ENCODE measurements around the gene TRPM5.

The TRPM5 gene

DNA sequence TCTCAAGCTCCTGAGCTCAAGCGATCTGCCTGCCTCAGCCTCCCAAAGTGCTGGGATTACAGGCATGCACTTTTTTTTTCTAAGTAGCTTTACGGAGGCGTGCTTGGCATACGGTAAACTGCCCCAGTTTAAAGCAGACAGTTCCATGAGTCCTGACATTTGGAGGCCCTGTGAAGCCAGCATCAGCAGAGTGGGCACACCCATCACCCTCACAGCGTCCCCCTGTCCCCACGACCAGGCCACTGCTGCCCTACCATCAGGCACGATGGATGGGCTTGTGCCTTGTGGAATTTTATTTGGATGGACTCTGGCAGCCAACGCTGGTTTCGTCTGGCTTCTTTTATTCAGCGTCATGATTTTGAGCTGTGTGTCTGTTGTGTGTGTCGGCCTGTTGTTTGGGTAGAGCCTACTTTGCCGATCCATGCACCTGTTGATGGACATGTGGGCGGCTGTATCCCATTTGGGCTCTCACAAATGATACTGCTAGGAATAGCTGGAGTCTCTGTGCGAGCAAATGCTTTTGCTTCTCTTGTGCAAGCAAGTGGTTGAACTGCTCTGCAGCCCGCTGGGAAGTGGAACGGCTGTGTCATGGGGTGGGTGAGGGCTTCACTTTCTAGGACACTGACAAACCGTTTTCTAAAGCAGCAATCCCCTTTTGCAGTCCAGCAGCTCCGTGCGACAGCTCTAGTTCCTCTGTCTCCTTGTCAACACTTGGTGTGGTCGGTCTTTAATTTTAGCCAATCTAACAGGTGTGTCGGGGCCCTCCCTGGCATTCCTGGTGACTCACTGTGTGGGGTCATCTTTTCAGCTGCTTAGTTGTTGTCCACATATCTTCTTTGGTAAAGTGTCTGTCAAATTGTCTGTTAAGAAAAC, 24.3 kb upstream of the TRPM5 start:
- H2AFZ ChIP-seq (ENCODE audit: low read depth, low read length, severe bottlenecking) = no peak overlapping the region

DNA sequence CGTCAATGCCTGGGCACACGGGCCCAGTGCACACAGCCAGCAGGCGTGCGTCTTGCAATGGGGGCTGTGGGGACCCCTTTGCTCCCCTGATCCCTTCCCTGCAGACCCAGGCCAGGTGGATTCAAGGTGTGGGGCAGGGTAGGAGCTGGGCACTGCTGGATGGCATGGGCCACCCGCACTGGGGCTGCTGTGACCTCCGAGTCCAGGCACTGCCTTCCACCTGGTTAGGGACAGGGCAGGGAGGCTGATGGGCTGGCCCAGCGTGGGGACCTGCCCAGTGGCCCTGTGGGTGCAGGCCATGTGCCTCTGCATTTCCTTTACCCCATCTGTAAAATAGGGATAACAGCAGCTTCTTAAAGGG, 23.4 kb upstream of the TRPM5 start:
- TF ChIP-seq, protein P1, sequence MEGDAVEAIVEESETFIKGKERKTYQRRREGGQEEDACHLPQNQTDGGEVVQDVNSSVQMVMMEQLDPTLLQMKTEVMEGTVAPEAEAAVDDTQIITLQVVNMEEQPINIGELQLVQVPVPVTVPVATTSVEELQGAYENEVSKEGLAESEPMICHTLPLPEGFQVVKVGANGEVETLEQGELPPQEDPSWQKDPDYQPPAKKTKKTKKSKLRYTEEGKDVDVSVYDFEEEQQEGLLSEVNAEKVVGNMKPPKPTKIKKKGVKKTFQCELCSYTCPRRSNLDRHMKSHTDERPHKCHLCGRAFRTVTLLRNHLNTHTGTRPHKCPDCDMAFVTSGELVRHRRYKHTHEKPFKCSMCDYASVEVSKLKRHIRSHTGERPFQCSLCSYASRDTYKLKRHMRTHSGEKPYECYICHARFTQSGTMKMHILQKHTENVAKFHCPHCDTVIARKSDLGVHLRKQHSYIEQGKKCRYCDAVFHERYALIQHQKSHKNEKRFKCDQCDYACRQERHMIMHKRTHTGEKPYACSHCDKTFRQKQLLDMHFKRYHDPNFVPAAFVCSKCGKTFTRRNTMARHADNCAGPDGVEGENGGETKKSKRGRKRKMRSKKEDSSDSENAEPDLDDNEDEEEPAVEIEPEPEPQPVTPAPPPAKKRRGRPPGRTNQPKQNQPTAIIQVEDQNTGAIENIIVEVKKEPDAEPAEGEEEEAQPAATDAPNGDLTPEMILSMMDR (IDR thresholded peaks at IDR 0.05; ENCODE audit: insufficient read depth, low read length, poor library complexity, severe bottlenecking) = no peak
- TF ChIP-seq EZH2phosphoT487 (conservative IDR thresholded peaks at IDR 0.05; ENCODE audit: low read length) = no peak
- no peak overlapping the region for H3K27ac ChIP-seq (ENCODE audit: low read depth, low read length)
- H3K36me3 ChIP-seq (ENCODE audit: low read length) = no peaks in the 10 kb centered on the region
- H3K9me3 ChIP-seq (ENCODE audit: insufficient read depth, low read length) = no peaks in the 10 kb centered on the region
- H3K27me3 ChIP-seq (ENCODE audit: low read length) = no peaks in the 10 kb centered on the region
- H2AFZ ChIP-seq (ENCODE audit: low read depth, low read length, severe bottlenecking) = no peak overlapping the region
- H4K20me1 ChIP-seq (ENCODE audit: low read depth, low read length) = no peaks in the 10 kb centered on the region
- H3K4me2 ChIP-seq (ENCODE audit: low read depth, low read length, poor library complexity, severe bottlenecking) = no peak overlapping the region
- no peak overlapping the region for H3K9ac ChIP-seq (ENCODE audit: low read length)
- peaks cover 5% of the 10 kb centered on the region; the same call in 1 of the 2 replicates for H3F3A ChIP-seq (ENCODE audit: insufficient read depth)
- H3K79me2 ChIP-seq (ENCODE audit: insufficient read depth, low read length) = no peaks in the 10 kb centered on the region
- no peak overlapping the region for H3K4me3 ChIP-seq (ENCODE audit: insufficient read depth, low read length, poor library complexity, severe bottlenecking)
- H3K9me2 ChIP-seq (replicated peaks; ENCODE audit: insufficient read depth, low read length) = no peaks in the 10 kb centered on the region

More for the DNA sequence above, 24.3 kb upstream of the TRPM5 start:
- no peaks in the 10 kb centered on the region for H3K9me3 ChIP-seq (ENCODE audit: insufficient read depth, low read length)
- no peaks in the 10 kb centered on the region for H4K20me1 ChIP-seq (ENCODE audit: low read depth, low read length)
- no peaks in the 10 kb centered on the region for H3K79me2 ChIP-seq (ENCODE audit: insufficient read depth, low read length)
- H3K27ac ChIP-seq (ENCODE audit: low read depth, low read length) = no peak overlapping the region
- H3K4me3 ChIP-seq (ENCODE audit: insufficient read depth, low read length, poor library complexity, severe bottlenecking) = no peak overlapping the region
- H3K9me2 ChIP-seq (replicated peaks; ENCODE audit: insufficient read depth, low read length) = no peaks in the 10 kb centered on the region
- no peaks in the 10 kb centered on the region for H3K27me3 ChIP-seq (ENCODE audit: low read length)
- no peak for TF ChIP-seq EZH2phosphoT487 (conservative IDR thresholded peaks at IDR 0.05; ENCODE audit: low read length)
- TF ChIP-seq, protein P1 (IDR thresholded peaks at IDR 0.05; ENCODE audit: insufficient read depth, low read length, poor library complexity, severe bottlenecking) = no peak
- H3K9ac ChIP-seq (ENCODE audit: low read length) = no peak overlapping the region
- no peaks in the 10 kb centered on the region for H3F3A ChIP-seq (ENCODE audit: insufficient read depth)
- no peaks in the 10 kb centered on the region for H3K36me3 ChIP-seq (ENCODE audit: low read length)
- H3K4me2 ChIP-seq (ENCODE audit: low read depth, low read length, poor library complexity, severe bottlenecking) = no peak overlapping the region

- peak overlapping the region; percentile 12 for H3K27ac ChIP-seq (ENCODE audit: low read depth, low read length)
- peaks cover 11% of the 10 kb centered on the region for H3F3A ChIP-seq (ENCODE audit: insufficient read depth)
- H3K4me2 ChIP-seq (ENCODE audit: low read depth, low read length, poor library complexity, severe bottlenecking) = peak overlapping the region; percentile 32
- no peak overlapping the region for H3K4me3 ChIP-seq (ENCODE audit: insufficient read depth, low read length, poor library complexity, severe bottlenecking)
- no peak overlapping the region for H2AFZ ChIP-seq (ENCODE audit: low read depth, low read length, severe bottlenecking)
- H3K79me2 ChIP-seq (ENCODE audit: insufficient read depth, low read length) = no peaks in the 10 kb centered on the region
- TF ChIP-seq, protein P1 (IDR thresholded peaks at IDR 0.05; ENCODE audit: insufficient read depth, low read length, poor library complexity, severe bottlenecking) = no peak
- no peak for TF ChIP-seq EZH2phosphoT487 (conservative IDR thresholded peaks at IDR 0.05; ENCODE audit: low read length)
- H3K9me2 ChIP-seq (replicated peaks; ENCODE audit: insufficient read depth, low read length) = no peaks in the 10 kb centered on the region
- no peaks in the 10 kb centered on the region for H4K20me1 ChIP-seq (ENCODE audit: low read depth, low read length)
- H3K27me3 ChIP-seq (ENCODE audit: low read length) = no peaks in the 10 kb centered on the region
- H3K36me3 ChIP-seq (ENCODE audit: low read length) = no peaks in the 10 kb centered on the region
- H3K9me3 ChIP-seq (ENCODE audit: insufficient read depth, low read length) = no peaks in the 10 kb centered on the region
- peak overlapping the region; percentile 10; the same call in 1 of the 2 replicates for H3K9ac ChIP-seq (ENCODE audit: low read length)
Measured at GRCh38 chr11:2466869-2467694, 22.8 kb upstream of the TRPM5 start.

Measured in SU-DHL-6 (cell line).